GM19467 (cell line): ENCODE measurements around the gene TBC1D20.
"Not testable (repeated sequence)": the region's sequence is repeated elsewhere in the genome, so short reads cannot be mapped to it uniquely, and the experiment has no call there.

ENCODE experiments used
- ATAC-seq: cut with Tn5 transposase; IDR thresholded peaks from one replicate; pipeline ENCODE4 v1.9.1; 2021; ENCODE audit warnings: mild to moderate bottlenecking, moderate library complexity; ENCODE audit not compliant: unreplicated experiment

The TBC1D20 gene

DNA sequence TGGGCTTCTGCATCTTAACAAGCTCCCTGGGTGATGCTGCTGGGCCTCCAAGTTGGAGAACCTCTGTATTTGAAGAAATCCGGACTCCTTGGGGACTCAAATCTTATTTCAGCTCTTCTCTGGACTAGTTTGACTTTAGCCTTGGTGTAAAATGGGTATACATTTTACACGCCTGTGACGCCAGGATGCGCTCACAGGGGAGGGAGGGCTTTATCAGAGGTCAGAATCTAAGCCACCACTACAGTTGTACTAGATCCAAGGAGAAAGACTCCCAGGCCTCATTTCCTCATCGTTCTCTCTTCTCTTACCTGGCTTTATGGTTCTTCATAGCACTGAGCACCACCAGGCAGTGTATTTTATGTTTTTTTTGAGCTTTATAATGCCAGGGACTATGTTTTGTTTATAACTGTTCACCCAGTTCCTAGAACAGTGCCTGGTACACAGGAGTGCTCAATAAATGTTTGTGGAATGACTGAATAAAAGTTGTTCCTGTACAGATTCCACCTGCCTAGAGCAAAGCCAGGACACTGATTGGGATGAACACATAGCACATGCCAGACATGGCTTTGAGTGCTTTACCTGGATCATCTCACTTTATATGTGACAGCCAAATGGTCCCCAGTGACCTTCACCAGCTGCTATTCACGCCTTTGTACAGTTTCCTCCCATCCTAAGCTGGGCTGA is 59.3 kb downstream of the TBC1D20 start:
- ATAC-seq = no peak

DNA sequence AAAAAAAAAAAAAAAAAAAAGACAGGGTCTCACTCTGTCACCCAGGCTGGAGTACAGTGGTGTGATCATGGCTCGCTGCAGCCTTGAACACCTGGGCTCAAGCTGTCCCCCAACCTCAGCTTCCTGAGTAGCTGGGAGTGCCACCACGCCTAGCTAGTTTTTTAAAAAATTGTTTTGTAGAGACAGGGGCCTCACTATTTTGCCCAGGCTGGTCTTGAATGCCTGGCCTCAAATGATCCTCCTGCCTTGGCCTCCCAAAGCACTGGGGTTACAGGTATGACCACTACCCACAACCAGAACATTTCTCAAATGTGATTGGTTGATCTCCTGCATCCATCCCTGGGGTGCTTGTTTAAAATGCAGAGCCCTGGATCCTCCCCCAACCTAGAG is 59.8 kb downstream of the TBC1D20 start:
- ATAC-seq = no peak

DNA sequence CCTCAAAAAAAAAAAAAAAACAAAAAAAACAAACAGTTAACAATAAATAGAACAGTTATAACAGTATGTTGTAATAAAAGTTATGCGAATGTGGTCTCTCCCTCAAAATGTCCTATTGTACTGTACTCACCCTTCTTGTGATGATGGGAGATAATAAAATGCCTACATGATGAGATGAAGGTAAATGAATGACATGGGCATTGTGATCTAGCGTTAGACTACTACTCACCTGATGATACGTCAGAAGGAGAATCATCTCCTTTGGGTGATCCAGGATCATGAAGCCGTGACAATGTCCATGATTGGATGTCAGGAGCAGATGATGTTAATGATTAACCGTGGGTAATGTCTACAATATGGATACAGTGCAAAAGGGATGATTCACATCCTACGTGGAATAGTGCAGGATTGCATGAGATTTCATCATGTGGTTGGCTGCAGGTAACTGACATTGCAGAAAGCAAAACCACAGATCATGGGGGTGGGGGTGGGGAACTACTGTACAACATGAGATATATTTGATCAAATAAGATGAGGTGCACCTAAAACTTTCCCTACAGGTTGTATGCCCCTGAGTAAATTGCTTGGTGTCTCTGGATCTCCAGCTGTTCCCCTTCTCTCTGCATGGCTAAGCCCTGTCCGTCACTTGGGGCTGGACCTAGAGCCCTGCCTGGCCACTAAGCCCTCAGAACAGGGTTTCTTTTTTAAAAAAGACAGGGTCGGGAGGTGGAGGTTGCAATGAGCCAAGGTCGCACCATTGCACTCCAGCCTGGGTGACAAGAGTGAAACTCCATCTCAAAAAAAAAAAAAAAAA is 60.4 kb downstream of the TBC1D20 start:
- ATAC-seq = no peak

- ATAC-seq = no peak
Measured at GRCh38 chr20:400454-401275, 61.7 kb downstream of the TBC1D20 start.

GRCh38 chr20:400128-400453 is 62.2 kb downstream of the TBC1D20 start:
- ATAC-seq = no peak

GRCh38 chr20:399182-399707 is 63.1 kb downstream of the TBC1D20 start:
- no peak for ATAC-seq

- no peak for ATAC-seq
Measured at GRCh38 chr20:397432-398237, 64.7 kb downstream of the TBC1D20 start.

- ATAC-seq = no peak
Measured at GRCh38 chr20:396619-397431, 65.5 kb downstream of the TBC1D20 start.

GRCh38 chr20:396252-396618 is 66.1 kb downstream of the TBC1D20 start:
- no peak for ATAC-seq

DNA sequence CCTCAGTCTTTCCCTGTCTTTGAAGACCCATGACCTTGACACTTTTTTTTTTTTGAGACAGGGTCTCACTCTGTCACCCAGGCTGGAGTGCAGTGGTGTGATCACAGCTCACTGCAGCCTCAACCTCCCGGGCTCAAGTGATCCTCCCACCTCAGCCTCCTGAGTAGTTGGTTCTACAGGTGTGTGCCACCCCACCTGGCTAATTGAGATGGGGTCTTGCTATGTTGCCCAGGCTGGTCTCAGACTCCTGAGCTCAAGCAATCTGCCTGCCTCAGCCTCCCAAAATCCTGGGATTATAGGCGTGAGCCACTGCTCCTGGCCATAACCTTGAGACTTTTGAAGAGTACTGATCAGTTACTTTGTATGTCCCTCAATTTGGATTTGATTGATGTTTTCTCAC is 69.0 kb downstream of the TBC1D20 start:
- ATAC-seq = not testable (repeated sequence)

DNA sequence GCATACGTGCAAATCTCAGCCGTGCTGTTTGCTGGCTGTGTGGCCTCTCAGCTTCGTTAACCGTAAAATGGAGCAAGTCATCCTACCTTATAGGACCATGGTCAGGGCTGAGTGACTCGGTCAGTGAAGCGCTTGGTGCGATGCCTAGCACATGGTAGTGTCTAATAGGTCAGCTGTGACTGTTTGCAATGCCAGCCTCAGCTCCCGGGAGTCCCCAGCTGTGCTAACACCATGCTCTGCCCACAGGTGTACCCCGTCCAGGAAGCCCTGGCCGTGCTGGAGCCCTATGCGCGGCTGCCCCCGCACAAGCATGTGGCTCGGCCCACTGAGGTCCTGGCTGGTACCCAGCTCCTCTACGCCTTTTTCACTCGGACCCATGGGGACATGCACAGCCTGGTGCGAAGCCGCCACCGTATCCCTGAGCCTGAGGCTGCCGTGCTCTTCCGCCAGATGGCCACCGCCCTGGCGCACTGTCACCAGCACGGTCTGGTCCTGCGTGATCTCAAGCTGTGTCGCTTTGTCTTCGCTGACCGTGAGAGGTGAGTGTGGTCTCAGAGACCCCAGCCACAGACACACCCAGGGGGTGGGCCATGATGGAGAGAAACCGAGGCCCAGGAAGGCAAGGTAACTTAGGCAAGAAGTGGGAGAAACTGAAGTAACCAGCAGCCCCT is 71.2 kb downstream of the TBC1D20 start:
- no peak for ATAC-seq

DNA sequence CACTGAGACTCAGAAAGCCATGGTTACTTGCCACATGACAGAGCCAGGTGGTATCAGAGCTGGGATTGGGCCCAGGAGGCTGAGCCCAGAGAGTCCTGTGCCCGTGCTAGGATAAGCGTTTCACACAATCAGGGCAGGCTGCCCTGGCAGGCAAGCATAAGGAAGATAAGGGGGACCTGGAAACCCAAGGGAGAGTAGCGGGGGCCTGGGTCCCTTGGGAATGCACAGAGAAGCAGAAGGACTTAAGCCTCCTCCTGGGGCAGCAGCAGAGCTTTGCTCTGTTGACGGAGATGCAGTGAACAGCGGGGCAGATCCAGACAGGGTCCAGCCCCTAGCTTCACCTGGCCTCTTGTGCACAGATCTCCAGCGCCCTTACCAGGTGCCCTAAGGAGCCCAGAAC is 73.1 kb downstream of the TBC1D20 start:
- no peak for ATAC-seq

GRCh38 chr20:388034-388994 is 74.0 kb downstream of the TBC1D20 start:
- ATAC-seq = no peak

DNA sequence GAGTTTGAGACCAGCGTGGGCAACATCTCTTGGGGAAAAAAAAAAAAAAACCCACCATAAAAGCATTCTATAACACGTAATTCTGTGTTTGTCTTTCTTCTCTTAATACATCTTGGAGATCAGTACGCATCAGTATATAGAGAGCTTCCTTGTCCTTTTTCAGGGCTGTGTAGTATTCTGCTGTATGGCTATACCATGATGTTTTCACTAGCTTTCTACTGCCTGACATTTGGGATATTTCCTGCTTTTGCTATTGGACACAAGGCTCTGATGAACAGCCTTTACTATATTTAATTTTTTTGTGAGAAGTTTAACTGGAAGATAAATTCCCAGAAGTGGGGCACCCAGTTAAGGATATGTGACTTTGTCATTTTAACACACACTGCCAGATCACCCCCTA is 74.8 kb downstream of the TBC1D20 start:
- ATAC-seq = no peak

DNA sequence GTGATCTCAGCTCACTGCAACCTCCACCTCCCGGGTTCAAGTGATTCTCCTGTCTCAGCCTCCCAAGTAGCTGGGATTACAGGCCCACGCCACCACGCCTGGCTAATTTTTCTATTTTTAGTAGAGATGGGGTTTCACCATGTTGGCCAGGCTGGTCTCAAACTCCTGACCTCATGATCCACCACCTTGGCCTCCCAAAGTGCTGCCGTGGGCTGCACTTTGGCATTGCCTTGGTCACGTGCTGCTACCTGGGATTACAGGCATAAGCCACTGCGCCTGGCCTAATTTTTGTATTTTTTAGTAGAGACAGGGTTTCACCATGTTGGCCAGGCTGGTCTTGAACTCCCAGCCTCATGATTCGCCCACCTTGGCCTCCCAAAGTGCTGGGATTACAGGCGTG is 75.7 kb downstream of the TBC1D20 start:
- not testable (repeated sequence) for ATAC-seq
